Measurements from ENCODE around the gene EBF4.

DNA sequence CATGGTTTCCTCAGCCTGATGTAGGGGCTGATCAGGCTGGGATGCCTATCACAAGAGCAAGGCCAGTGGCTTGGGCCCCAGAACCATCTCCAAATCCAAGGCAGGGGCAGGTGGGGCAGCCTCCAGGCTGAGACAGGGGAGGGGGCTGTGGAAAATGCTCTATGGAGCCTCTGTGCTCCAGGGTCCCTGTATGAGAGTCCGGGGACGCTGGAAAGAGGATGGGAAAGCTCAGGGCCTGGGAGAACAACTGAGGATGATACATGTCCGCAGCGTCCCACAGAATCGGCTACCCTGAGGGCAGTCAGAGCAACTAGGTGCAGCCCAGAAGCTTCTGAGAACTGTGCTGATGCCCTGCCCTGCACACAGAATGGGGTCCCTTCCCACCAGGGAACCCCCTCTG lies 64.4 kb downstream of the EBF4 start:
- TF ChIP-seq, protein P1, sequence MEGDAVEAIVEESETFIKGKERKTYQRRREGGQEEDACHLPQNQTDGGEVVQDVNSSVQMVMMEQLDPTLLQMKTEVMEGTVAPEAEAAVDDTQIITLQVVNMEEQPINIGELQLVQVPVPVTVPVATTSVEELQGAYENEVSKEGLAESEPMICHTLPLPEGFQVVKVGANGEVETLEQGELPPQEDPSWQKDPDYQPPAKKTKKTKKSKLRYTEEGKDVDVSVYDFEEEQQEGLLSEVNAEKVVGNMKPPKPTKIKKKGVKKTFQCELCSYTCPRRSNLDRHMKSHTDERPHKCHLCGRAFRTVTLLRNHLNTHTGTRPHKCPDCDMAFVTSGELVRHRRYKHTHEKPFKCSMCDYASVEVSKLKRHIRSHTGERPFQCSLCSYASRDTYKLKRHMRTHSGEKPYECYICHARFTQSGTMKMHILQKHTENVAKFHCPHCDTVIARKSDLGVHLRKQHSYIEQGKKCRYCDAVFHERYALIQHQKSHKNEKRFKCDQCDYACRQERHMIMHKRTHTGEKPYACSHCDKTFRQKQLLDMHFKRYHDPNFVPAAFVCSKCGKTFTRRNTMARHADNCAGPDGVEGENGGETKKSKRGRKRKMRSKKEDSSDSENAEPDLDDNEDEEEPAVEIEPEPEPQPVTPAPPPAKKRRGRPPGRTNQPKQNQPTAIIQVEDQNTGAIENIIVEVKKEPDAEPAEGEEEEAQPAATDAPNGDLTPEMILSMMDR (conservative IDR thresholded peaks at IDR 0.05), result no peak
- no peak for TF ChIP-seq ZFX (IDR thresholded peaks at IDR 0.05)

Measured in C4-2B (cell line).